ENCODE data around the gene NEU2.
"Not testable (repeated sequence)": the region's sequence is repeated elsewhere in the genome, so short reads cannot be mapped to it uniquely, and the experiment has no call there.

Gene NEU2

GRCh38 chr2:233059797-233060500, 27.5 kb downstream of the NEU2 start, which contains the start of gene INPP5D:
Gene INPP5D (plus strand): TSS chr2:233060342. CDS start chr2:233060479, 137 bp downstream.
- DNase-seq: peak in 1 of 2 experiments; percentile 29

GRCh38 chr2:233060501-233060979, 28.1 kb downstream of the NEU2 start:
- no peak for DNase-seq

GRCh38 chr2:233060980-233061590, 28.6 kb downstream of the NEU2 start:
- DNase-seq: peak in 1 of 2 experiments; percentile 58

- DNase-seq: peak; percentile 31 to 66
These were observed 29.3 kb downstream of the NEU2 start for GRCh38 chr2:233061591-233062450.

- peak in 1 of 2 experiments; percentile 34 for DNase-seq
These were observed 30.0 kb downstream of the NEU2 start for GRCh38 chr2:233062451-233062850.

- no peak for DNase-seq
These were observed 30.4 kb downstream of the NEU2 start for GRCh38 chr2:233062946-233063268.

- DNase-seq: peak; percentile 97 to 98
These were observed 30.9 kb downstream of the NEU2 start for GRCh38 chr2:233063269-233063975.

- DNase-seq: no peak
These were observed 31.5 kb downstream of the NEU2 start for GRCh38 chr2:233063976-233064411.

GRCh38 chr2:233064530-233065199, 32.2 kb downstream of the NEU2 start:
- no peak for DNase-seq

GRCh38 chr2:233065200-233065589, 32.7 kb downstream of the NEU2 start:
- DNase-seq: not testable (repeated sequence)

GRCh38 chr2:233065954-233066470, 33.5 kb downstream of the NEU2 start:
- no peak for DNase-seq

GRCh38 chr2:233068762-233069418, 36.4 kb downstream of the NEU2 start:
- DNase-seq: no peak

- no peak for DNase-seq
These were observed 40.4 kb downstream of the NEU2 start for GRCh38 chr2:233072838-233073237.

GRCh38 chr2:233074106-233074505, 41.6 kb downstream of the NEU2 start:
- no peak for DNase-seq

- no peak for DNase-seq
These were observed 42.9 kb downstream of the NEU2 start for GRCh38 chr2:233075141-233075965.

GRCh38 chr2:233075966-233076339, 43.5 kb downstream of the NEU2 start:
- DNase-seq: peak; percentile 75 to 83

GRCh38 chr2:233076749-233077148, 44.3 kb downstream of the NEU2 start:
- no peak for DNase-seq

- no peak for DNase-seq
These were observed 47.0 kb downstream of the NEU2 start for GRCh38 chr2:233079473-233079877.

- DNase-seq: no peak
These were observed 47.7 kb downstream of the NEU2 start for GRCh38 chr2:233079953-233080835.

Data from NCI-H526 (cell line).